ENCODE data around the gene DDX25.

The DDX25 gene

GRCh38 chr11:125935618-125936199 lies 31.4 kb downstream of the DDX25 start:
- no peak for DNase-seq (ENCODE audit: low read depth in 2 of 2)

DNA sequence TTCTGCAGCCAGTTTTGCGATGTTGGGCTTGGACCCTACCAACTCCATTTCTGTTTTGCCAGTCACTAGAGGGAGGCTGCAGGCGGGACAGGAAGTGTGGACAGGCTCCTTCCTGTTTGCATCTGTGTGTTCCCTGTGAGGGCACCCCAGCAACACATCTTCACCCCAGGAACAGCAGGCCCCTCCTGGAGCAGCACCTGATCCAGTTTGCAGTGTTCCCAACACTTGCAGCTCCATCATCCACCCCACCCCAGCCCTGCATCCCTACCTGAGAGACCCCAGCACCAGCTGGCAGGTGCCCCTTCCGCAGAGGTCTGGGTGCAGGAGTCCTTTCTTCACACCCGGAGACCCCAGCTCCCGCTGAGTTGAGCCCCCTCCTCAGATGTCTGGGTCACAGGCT lies 34.1 kb downstream of the DDX25 start:
- DNase-seq (ENCODE audit: low read depth in 2 of 2) = no peak

GRCh38 chr11:125939081-125939521 lies 34.8 kb downstream of the DDX25 start:
- no peak for DNase-seq (ENCODE audit: low read depth in 2 of 2)

GRCh38 chr11:125940145-125940544 lies 35.8 kb downstream of the DDX25 start:
- no peak for DNase-seq (ENCODE audit: low read depth in 2 of 2)

DNA sequence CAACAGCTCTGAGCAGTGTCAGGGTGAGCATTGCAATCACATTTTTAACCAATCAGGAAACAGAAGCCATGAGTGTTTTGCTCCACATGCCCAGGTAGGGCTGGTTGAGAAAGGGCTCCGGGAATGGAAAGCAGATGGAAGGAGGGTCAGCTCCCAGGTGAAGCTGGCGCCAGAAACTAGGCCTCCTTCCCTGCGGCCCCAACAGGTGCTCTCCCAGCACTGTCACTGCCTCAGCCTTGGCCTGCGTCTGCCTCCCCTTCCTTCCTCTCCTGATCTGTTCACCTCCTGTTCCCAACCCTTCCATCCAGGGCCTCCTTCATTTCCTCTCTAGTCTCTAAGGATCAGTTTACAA lies 36.9 kb downstream of the DDX25 start:
- DNase-seq (ENCODE audit: low read depth in 2 of 2) = no peak

DNA sequence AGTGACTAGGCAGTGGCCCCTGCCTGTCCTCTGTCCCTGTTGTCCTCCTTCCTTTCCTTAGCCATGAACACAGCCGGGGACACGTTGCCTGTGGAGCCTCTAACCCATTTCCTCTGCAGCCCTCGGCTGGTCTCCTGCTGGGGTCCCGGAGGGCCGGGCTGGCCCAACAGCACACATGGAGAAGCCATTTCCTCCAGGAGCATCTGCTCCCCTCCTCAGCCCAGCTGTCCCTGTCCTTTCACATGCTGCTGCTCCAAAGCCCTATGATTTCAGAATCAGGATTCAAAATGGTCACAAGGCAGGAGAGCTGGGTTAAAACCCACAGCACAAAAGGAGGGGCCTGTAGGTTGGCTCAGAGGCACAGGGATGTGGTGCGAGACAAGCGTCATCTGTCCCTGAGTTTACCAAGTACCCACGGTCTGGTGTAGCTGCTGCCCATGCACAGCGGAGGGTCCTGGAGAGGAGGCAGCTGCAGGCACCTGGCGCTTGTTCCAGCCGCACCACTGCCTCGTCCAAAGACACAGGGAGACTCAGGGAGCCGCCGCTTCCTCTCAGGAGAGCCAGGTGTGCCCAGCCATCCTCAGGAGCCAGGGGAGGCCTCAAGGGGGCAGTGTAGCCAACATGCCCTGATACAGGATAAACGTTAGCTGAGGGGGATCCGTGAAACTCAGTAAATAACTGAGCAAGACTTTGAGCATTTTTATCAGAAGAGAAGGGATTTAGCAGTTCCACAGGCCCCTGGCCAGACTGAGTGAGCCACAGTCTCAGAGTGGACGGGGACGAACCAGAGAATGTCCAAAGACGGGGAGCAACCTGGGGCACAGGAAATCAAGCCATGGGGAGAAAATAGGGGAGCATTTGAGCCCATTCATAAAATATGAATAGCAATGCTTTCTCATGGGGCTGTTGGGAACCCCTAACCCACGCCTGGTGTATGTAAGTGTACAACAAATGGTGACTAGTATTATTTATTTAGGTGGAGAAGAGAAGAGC lies 37.6 kb downstream of the DDX25 start:
- peak; percentile 19 to 47 for DNase-seq (ENCODE audit: low read depth in 2 of 2)

GRCh38 chr11:125942771-125943428 lies 38.6 kb downstream of the DDX25 start:
- no peak for DNase-seq (ENCODE audit: low read depth in 2 of 2)

GRCh38 chr11:125943661-125944349 lies 39.5 kb downstream of the DDX25 start:
- no peak for DNase-seq (ENCODE audit: low read depth in 2 of 2)

DNA sequence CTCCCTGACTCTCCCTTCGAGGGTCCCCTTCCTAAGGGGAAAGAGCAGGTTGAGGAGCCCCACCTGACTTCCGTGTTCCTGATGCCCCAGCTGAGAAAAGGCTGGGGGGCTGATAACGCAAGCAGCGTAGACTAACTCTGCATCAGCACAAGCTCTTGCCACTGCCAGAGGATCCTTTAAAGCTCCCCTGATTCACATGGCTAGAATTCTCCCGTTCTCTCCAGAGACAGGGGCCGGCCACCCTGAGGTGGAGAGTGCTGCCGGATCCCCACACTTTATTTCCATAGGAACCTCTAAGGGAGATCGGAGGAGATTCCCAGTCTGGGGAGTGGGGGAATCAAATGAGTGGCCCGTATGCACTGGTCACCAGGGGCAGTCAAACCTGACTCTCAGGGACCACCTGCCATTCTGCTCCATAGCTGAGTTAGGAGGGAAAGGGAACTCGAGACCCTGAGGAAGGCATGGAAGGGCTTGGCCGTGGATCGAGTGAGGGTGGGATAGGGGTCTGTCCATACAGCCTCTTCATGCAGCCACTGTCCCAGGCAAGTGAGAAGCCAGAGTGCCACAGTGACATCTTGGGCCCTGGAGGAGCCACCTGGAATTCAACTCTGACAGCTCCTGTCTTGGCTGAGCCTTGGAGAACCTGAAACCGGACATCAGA lies 40.2 kb downstream of the DDX25 start:
- DNase-seq (ENCODE audit: low read depth in 2 of 2) = no peak

GRCh38 chr11:125945011-125945796 lies 40.9 kb downstream of the DDX25 start:
- no peak for DNase-seq (ENCODE audit: low read depth in 2 of 2)

GRCh38 chr11:125945797-125946520 lies 41.7 kb downstream of the DDX25 start, which contains the start of gene VSIG10L2:
Gene VSIG10L2, plus strand, starts transcription at chr11:125946044. Its CDS starts 12 bp downstream, at chr11:125946056.
- DNase-seq (ENCODE audit: low read depth in 2 of 2) = no peak

DNA sequence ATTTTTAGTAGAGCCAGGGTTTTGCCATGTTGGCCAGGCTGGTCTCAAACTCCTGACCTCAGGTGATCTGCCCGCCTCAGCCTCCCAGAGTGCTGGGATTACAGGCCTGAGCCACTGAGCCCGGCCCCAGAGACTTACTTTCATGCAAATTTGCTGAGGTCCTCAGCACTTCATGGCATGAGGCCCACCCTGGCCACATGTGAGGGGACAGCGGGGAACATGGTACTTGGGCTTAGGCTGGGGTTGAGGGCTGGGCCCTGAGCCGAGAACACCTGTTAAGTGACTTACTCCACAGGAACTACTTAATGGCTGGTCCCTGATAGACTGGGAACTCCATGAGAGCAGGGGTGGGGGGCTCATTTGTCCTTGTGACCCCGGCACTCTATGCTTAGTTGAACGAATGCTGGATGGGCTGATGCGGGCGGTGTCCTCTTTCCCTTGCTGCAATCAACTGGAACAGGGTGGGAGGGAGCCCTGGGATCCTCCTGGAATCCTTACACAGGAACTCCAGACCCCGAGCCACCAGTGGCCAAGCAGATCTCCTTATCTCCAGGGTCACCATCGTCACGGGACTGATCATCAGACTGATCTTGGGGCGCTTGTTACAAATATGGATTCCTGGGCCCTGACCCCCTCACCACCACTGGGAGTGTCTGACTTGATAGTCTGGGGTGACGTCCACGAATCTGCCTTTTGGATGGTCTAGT lies 42.6 kb downstream of the DDX25 start:
- no peak for DNase-seq (ENCODE audit: low read depth in 2 of 2)

DNA sequence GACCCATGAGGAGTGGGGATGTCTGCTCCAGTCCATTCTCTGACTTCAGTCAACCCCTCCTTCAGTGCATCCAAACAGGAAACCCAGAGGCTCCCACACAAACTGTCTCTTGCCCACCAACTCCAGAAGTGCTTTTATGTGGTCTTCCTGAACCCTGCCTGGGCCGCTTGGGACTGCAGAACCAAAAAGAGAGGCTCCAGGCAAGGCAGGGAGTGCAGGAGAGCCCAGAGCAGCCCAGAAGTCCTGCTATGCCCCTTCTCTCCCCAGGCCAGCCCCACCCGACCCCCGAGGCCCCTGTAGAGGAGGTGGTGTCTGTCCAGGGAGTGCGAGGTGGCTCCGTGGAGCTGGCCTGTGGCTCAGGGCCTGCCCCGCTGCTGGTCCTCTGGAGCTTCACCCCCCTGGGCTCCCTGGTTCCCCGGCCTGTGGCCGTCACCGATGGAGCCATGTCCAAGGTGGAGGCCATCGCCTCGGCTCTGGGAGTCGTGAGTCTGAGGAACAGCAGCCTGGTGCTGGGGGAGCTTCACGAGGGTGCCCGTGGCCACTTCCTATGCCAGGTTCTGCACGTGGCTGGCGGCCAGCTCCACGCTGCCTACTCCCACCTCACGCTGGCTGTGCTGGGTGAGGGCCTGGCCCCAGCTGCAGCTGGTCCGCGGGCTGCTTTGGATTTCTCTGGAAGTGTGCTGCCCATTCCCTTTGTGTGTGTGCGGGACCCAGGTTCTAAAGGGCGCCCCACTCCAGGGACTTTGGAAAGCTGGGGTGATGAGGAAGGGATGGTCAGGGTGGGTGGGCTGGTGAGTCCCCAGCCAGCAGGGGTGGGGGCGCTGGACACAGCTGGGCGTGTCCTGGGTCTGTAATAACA lies 43.3 kb downstream of the DDX25 start:
- no peak for DNase-seq (ENCODE audit: low read depth in 2 of 2)

GRCh38 chr11:125948278-125949051 lies 44.2 kb downstream of the DDX25 start:
- no peak for DNase-seq (ENCODE audit: low read depth in 2 of 2)

DNA sequence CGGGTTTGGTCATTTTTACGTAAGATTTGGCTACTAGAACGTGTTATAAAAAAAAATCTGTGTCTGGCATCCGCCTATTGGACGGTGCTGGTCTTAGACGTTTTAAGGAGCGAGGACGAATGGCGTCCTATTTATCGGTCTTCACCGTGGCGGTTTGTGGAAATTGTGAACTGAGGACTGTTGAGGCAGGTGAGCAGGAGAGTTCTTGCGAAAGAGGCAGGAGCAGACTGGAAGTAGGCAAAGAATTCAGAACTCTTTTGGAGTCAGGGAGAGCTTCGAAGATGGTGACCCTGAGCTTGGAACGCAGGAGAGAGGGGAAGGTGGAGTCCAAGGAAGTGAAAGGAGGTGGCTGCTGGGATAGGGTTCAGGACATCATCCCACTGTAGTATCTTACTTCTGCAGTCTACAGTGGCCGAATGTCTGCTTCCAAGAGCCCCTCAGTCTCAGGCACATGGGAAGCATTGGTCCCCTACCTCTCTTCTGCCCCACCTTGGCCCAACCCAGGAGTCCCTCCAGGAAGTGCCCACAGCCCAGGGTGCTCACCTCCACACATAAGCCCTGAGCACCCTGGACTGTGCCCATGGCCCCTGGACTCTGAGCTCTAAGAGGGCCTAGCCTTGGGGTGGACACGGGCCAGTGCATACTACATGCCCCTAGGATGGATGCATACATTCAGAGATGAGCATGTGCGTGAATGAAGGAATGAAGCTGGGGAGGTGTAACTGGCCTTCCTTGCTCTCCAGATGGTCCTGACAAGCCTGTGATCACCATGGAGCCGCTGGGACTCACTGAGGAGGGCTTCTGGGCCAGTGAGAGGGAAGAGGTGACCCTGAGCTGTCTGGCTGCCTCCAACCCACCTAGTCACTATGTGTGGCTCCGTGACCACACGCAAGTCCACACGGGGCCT lies 45.2 kb downstream of the DDX25 start:
- DNase-seq (ENCODE audit: low read depth in 2 of 2) = no peak

DNA sequence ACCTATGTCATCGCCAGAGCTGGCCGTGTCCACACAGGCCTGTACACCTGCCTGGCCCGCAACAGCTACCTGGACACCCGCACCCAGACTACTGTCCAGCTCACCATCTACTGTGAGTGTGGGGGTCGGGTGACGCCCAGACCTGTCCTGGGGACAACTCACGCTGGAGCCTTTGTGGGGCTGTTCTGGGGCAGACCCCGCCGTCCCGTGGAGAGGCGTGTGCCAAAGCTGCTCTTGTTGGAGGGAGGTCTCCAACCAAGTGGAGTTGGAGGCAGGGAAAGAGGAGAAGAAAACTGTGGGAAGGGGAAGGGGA lies 45.8 kb downstream of the DDX25 start:
- DNase-seq (ENCODE audit: low read depth in 2 of 2) = no peak

All from stimulated activated CD4-positive, alpha-beta T cell treated with anti-CD3 and anti-CD28 coated beads, Interleukin-15, amount 100 ng/mL, for 48 hours (primary cell).